NCI-H1417 treated with DMSO at 0.1 percent for 48 hours (cell line): ENCODE measurements around the gene CMTM8.

Experiments used
- DNase-seq: peaks from one replicate; lab custom pipeline; 2025; lab: John Stamatoyannopoulos, UW

CMTM8 gene

DNA sequence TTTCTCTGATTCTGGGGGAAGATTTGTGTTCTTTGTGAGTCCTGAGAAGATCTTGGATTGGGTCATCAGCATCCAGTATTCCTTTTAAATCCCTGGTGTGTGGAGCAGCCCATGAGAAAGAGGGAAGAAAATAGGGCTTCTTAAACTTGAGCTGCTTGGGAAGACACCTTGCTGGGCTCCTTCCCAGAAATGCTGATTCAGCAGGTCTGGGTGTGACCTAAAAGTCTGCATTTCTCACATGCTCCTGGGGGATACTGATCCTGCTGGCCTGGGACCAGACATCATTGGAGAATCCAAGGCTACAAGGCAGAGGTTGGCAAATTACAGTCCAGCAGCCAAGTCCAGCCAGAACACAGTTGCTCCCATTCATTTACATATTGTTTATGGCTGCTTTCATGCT is 99.0 kb downstream of the CMTM8 start:
- no peak for DNase-seq

DNA sequence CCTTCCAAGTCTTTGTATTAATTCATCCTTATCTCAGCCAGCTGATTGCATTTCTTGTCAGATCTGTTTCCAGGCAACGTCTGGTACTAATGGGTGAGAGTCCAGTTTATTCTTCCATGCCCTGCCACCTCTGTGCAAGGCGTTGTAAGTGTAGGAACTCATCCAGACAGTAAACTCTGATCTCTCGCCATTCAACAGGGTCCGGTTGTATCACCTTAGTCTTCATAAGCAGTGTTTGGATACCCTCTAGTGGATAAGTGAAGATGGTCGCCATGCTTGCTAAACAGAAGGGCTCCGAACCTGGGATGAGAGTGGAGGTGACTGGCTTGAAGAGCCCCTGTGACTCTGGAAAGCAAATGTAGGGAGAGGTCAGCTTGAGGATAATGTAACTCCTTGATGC is 101.6 kb downstream of the CMTM8 start:
- no peak for DNase-seq

DNA sequence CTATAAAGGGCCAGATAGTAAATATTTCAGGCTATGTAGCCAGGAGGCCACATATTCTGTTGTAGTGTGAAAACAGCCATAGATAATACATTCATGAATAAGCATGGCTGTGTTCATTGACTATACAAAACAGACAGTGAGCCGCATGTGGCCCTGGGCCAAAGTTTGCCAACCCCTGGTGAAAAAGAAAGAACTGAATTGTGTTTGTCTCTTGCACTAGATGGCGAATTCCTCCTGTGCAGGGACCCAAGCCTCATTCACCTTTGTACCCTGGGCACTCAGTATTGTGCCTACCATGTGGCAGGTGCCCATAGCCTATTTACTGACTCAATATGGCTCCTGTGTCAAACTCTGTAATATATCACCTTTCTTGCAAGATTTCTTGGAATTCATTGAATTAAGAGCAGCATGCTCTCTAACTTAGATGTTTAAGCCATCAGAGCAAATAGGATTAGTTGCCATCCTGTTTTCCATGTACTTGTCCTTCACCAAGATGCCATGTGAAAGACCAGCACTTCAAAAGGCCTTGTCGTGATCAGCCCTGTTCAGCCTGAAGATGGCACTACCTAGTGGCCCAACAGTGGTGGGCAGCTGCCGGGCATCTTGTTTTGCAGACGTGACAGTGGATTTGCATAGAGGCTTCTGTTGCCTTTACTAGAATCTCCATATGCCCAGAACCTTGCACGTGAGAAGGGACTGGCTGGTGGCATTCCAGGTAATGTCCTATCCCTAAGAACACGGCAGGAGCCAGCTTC is 102.3 kb downstream of the CMTM8 start:
- DNase-seq: no peak

DNA sequence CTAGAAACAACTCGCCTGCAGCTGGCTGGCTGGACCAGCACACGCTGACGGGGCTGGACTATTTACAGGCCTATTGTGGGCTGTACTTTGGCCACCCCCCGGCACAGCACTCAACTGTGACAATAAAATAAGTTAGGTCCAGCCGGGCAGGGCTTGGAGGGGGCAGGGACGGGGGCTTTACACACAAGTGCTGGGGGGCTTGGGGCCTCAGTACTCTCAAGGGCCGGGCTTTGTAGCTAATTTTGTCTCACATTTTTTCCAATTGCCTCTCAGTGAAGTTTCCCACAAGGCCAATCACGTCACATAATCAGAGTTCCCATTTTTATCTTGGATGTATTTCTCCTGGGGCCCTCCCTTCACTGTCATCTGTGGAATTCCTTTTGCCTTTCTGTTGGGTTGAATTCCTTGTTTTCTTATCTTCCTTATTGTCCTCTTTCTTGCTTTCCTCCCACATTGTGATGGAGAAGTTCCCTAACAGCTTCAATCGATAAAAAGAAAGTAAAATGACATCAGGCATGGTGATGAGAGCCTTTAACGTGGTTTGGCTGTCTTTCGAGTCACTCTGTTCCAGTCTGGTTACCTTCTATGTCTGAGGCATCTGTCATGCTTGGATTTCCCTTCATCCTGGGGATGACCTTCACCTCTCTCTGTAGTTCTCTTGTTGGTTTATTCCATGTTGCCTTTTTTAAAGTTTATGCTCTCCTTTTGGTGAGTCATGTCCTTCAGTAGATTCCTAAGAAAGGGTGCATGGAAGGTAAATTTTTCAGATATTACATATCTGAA is 109.1 kb downstream of the CMTM8 start:
- no peak for DNase-seq

DNA sequence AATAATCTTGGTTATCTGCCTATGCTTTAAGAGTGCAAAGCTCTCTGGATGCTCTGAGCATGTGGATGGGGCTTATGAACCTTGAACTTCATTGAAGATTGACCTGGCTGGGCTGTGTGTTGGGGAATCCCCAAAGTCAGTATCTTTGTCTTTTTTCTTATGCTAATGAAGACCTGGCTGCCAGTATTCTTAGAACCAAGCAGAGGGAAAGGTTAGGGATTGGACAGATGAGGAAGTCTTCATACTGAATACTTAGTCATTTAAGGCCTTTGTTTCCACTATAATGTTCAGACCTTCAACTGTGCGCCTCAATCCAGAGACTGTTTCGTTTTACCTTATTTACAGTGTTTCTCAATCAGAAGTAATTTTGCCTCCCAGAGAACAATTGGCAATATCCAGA is 110.7 kb downstream of the CMTM8 start:
- no peak for DNase-seq

DNA sequence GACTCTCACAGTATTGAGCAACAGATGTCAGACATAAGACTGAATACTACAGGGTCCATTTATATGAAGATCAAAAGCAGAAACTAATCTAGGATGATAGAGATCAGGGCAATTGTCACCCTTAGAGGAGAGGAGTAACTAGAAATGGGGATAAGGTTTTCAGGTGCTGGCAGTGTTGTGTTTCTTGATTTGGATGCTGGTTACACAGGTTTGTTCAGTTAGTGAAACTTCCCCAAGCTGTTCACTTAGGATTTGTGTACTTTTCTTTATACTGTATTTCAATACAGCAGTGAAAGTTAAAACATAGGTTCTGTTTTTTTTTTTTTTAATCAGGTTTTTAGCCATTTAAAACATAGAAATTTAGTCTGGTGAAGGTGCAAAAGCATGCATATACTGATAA is 114.1 kb downstream of the CMTM8 start:
- no peak for DNase-seq

DNA sequence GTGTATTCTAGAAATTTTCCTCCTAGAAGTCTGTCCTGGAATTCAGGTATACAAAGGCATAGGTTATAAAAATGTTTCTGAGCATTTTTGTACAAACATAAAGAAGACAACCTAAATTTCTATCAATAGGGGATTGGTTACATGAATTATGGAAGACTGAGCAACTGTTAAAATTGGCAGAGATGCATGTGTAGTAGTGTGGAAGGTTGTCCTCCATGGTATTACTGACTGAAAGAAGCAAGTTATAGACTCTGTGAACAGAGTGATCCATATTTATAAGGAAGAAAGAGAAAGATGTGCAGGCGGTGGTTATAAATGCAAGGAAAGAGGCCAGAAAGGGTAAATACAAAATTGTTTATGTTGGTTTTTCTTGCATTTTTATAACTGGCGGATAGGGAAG is 114.9 kb downstream of the CMTM8 start:
- DNase-seq: no peak

DNA sequence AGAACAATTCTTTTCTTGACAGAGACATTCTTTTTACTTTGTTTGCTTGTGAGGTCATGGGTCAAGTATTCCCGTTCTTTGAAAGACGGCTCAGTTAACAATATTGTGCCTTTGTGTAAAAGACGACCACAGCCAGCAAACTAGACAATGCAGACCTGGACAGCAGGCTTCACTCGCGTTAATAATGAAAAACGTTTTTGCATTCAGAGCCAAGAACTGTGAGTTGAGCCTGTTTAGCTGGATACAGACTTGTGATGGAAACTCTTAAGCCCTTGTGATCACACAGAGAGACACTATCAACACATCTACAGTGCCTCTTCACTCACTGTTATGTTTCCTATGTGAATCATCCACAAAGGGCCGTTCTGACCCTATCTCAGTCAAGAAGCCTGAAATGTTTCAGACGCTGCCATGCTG is 115.9 kb downstream of the CMTM8 start:
- DNase-seq: no peak

DNA sequence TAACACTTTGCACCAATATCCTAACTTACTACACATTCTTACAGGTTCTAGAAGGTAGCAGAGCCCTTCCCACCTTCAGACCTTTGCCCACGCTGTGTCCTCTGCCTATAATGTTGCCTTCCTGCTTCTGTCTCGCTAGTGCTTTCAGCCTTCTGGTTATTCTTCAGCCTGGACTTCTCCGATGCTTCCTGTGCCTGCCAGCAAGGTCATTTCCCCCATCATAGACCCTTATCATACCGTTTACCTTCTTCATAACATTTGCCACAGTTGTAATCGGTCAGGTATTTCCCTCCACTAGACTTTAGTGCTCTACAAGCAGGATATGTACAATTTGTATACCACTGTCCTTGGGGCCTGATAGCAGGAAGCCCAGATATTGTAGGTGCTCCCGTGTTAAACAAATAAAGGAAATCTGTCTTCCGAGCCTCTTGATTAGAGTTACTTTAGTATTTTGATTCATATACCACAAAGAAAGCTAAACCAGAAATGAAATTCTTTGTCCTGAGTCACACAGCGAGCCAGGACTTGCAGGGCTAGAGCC is 117.3 kb downstream of the CMTM8 start:
- DNase-seq: no peak

DNA sequence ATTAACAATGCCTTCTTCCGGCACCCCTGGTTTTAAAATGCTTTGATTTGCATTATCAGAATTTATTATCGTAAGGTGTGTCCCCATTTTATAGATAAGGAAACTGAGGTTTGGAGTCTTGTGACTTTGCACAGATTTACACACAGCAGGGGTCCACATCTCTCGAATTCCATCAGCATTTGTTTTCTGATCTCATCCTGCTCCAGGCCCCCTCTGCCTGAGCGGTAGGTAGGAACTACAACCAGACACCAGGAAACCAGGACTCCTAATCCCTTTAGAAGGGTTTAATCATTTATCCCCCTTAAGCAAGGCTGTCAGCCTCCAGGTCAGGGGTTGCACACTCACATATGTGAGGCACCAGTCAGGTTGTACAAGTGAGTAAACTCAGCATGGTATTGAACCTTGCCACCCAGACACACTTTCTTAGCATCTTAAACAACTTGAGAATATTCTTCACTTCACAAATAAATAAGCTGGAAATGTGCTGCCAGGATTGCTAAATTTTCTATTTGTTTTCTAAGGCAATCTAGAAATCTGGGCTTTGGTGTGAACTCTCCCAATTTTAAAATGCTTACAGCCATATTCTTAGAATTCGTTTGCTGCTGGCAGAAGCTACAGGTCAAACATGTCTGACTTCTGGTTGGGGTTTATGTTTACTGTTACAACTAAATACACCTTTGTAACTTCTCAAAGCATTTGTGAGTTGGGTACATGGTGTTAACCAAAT is 121.4 kb downstream of the CMTM8 start:
- no peak for DNase-seq

DNA sequence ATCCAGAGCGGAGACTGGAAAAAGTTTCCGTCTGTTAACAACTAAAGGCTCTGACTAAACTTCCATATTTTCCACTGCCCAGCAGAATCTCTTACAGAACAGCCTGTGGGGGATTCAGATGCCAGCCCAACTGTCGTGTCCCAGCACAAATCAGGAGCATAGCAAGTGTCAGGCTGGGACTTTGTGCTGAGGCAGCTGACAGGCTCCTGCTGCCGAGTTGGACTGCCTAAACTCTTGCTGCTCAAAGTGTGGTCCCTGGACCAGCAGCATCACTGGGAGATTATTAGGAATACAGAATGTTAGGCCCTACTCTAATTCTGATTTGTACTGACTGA is 122.0 kb downstream of the CMTM8 start:
- DNase-seq: no peak

DNA sequence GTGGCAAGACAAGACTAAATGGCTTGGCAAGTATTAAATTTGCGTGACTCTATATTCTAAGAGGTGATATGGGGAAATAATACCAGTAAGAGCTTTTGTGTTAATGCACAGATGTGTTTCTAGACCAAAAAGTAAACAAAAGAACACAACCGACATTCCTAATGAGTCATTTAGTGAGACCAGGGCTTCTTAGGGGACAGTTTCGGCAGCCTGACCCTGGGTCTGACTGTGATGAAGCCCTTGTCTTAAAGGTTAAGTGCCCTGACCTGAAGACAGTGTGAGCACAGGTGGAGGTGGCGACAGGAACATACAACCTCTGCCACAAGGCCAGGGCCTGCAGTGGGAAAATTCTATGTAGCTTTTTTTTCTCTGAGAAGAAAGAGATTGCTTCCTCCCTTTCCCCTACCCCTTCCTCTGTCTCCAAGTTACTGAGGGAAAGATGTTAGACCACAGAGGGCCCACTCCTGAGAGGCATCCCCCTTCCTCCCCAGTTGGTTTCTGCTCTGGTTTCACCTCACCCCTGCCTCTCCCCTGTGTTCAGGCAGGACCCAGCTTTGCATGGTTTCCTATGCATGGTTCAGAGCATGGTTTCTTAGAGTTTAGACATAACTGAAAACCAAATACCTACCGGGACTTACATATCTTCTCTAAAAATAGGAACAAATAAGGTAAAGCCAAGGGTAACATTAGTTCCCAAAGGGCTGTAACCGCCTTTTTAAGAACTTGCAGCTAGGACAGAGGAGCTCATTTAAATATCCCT is 128.3 kb downstream of the CMTM8 start:
- DNase-seq: no peak

DNA sequence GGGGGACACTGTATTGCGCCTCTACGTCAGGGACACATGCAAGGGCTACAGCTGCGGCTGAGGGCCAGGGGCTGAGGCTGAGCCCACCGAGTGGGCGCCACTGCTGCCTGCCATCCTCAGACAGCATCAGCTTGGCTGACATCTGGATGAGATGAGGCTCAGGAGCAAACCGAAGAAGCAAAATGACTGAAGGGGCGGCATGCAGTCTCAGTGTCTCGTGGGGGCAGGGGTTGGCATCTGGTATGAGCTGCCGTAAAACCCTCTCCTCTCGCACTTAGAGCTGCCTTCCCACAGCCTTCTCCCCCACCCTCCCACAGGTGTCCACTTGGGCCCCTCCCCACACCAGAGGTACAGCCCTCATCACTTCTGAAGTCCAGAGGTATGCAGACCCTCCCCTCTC is 129.0 kb downstream of the CMTM8 start:
- DNase-seq: no peak

DNA sequence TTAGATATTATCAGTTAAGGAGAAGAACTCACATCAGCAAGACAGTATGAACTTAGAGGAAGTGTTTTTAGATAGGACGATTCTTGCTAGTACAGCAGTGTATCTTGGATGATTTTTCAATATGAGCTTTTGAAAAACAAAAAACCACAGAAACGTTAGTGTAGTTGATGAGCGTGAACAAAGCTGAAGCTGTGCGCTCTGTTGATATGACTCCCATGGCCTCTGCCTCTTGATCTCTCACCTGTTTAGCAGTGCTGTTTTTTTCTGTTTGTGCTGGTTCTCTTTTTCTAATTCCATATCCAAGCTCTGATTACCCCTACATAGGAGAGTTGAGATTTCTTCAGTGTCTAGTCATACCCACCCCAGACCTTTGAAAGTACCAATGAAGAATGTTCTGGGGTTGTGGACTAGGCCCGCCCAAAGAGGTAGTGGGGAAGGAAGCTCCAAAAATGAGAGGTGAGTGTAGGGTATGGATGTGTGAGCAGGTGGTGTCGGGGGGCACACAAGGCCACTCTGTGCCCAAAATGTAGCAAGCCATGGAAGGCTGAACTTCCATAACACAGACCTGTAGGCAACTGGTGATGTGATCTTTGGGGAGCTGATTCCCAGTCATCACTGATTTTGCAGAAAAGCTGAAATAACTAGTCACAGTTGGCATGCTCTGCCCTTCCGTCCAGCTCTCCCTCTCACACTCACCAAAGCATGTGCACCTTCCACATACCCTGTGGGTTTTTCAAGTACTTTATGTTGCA is 133.2 kb downstream of the CMTM8 start:
- no peak for DNase-seq

DNA sequence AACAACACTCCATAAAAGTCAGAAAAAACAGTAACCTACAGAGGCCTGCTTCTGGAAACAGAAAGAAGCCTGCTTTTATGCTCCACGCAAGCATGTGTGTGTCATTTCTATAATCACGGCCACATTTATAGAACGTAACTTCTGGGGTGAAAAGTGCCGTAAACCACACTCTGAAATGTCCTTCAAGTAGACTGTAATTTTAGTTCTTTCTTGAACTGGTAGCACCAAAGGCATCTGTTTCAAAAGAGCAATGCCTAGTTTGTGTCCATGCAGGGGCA is 133.7 kb downstream of the CMTM8 start:
- DNase-seq: no peak

DNA sequence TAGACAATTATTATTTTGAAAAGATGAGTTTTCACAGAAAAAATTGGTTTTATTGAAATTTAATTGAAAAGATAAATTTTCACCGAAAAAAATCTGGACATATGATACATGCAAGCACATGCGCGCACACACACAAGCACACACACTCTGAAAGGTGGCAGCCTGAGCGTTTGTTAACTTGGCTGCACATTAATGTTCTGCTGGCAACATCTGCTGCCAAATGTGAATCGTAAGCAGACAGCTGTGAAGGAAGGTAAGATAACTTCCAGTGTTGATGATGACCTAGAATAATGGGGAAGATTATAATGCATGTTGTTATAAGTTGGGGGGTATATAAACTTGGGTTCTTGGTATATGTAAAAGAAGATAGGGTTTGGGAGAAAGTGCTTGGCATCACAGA is 134.8 kb downstream of the CMTM8 start:
- DNase-seq: no peak

DNA sequence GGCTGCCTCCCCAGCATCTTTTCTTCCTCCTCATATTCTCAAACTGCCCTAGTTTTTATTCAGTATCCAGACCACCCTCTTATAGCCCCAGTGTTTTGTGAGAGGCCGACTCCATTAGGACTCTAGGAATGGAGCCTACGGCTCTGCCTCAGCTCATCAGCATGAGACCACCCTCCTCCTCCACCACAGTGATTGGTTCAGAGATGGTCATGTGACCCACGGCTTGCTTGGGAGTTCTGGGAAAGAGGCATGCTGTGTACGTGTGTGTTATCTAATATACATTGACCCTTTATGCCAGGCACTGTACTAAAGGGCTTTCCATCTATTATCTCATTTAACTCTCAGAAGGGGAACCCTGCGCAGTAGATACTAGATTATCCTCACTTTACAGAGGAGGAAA is 135.4 kb downstream of the CMTM8 start:
- DNase-seq: no peak

DNA sequence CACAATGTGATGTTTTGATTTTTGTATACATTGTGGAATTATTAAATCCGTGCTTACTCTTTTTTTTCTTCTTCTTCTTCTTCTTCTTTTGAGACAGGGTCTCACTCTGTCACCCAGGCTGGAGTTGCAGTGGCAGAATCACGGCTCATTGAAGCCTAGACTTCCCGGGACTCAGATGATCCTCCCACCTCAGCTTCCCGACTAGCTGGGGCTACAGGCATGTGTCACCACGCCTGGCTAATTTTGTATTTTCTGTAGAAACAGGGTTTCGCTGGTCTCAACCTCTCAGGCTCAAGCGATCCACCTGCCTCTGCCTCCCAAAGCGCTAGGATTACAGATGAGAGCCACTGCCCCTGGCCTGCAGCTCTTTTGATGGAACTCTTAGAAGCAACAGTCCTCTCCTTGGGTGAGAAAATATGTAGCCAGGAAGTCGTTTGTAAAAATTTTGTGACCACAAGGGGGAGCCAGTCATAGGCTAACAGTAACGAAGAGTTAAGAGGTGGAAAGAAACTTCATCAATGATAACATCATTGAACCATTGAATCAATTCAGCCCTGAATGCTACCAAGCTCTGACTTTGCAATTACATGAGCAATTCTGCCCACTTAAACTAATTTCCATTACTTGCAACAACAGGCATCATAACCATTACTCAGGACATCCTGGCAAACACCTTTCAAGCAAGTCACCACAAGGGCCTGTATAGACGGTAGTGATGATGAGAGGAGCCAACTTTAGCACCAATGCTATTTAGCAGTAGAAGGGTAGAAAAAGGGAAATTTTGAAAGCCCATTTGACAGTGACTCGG is 136.5 kb downstream of the CMTM8 start:
- no peak for DNase-seq

DNA sequence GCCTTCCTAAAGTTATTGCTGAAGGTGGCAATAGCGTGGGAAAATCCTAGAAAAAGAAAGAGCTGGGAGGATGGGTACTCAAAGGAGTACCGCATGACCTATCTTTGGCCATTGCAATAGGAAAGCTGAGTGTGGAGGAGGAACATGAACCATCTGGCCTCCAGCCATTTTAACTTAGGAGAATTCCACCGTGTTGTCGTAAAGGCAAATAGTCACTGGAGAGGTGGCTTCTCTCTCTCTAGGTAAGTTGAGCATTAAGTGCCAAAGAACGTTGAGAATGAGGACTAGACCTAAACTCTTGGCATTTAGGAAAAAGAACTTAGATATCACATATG is 137.1 kb downstream of the CMTM8 start:
- no peak for DNase-seq

DNA sequence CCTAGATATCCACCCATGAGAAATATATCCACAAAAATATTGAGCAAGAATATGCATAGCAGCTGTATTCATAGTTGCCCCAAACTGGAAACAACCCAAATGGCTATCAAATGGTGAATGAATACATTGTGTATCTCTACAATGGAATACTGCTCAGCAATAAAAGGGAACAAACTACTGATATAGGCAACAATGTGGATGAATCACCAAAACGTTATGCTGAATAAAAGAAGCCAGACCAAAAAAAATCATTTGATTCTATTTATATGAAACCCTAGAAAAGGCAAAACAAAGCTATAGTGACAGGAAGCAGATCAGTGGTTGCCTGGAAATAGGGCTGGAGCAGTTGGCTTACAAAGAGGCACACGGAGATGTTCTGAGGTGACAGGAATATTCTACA is 137.6 kb downstream of the CMTM8 start:
- DNase-seq: no peak
